MM.1S (cell line): ENCODE data around the gene CRTC3.

Experiments
- DNase-seq: peaks from one replicate; pipeline ENCODE4 v3.0.0-alpha.2; 2015
- H2AFZ ChIP-seq: fragments of 300-600 bp; sonication (generic); 2 replicates; pipeline ENCODE4 v1.6.0; 2016; ENCODE audit warnings: antibody characterized with exemption, low read length
- H3F3A ChIP-seq: fragments of 300-600 bp; sonication (generic); 2 replicates; pipeline ENCODE4 v1.6.1; 2016; ENCODE audit warnings: mild to moderate bottlenecking, antibody characterized with exemption, low read length, moderate library complexity, mixed read lengths; ENCODE audit not compliant: insufficient read depth
- H3K27ac ChIP-seq: fragments of 300-600 bp; sonication (generic); 2 replicates; pipeline ENCODE4 v1.5.1; 2016; ENCODE audit warnings: mild to moderate bottlenecking, low read length
- H3K27me3 ChIP-seq: fragments of 300-600 bp; sonication (generic); replicated peaks from 2 replicates; pipeline ENCODE4 v1.6.0; 2016; ENCODE audit warnings: low read length; ENCODE audit not compliant: insufficient read depth
- H3K36me3 ChIP-seq: fragments of 300-600 bp; sonication (generic); replicated peaks from 2 replicates; pipeline ENCODE4 v1.6.1; 2016; ENCODE audit warnings: mild to moderate bottlenecking, low read length, mixed read lengths; ENCODE audit not compliant: insufficient read depth
- H3K4me1 ChIP-seq: fragments of 300-600 bp; sonication (generic); 2 replicates; pipeline ENCODE4 v1.6.1; 2016; ENCODE audit warnings: low read length, mixed read lengths
- H3K4me2 ChIP-seq: fragments of 300-600 bp; sonication (generic); 2 replicates; pipeline ENCODE4 v1.6.0; 2016; ENCODE audit warnings: low read depth, low read length
- H3K4me3 ChIP-seq: fragments of 300-600 bp; sonication (generic); 2 replicates; pipeline ENCODE4 v1.5.1; 2016; ENCODE audit warnings: low read length, mixed read lengths
- H3K79me2 ChIP-seq: fragments of 300-600 bp; sonication (generic); 2 replicates; pipeline ENCODE4 v1.6.1; 2016; ENCODE audit warnings: mixed run types, low read length, mixed read lengths
- H3K9ac ChIP-seq: fragments of 300-600 bp; sonication (generic); 2 replicates; pipeline ENCODE4 v1.6.1; 2016; ENCODE audit warnings: low read length, mixed read lengths
- H3K9me2 ChIP-seq: fragments of 300-600 bp; sonication (generic); replicated peaks from 2 replicates; pipeline ENCODE4 v1.6.1; 2016; ENCODE audit warnings: mild to moderate bottlenecking, low read length, mixed read lengths; ENCODE audit not compliant: insufficient read depth
- H3K9me3 ChIP-seq: fragments of 300-600 bp; sonication (generic); replicated peaks from 2 replicates; pipeline ENCODE4 v1.6.1; 2016; ENCODE audit warnings: mild to moderate bottlenecking, low read length, mixed read lengths; ENCODE audit not compliant: insufficient read depth
- H4K20me1 ChIP-seq: fragments of 300-600 bp; sonication (generic); 2 replicates; pipeline ENCODE4 v1.6.1; 2016; ENCODE audit warnings: mild to moderate bottlenecking, low read length, moderate library complexity, mixed read lengths; ENCODE audit not compliant: insufficient read depth
- CTCF ChIP-seq: fragments of 300-600 bp; sonication (generic); IDR thresholded peaks from 2 replicates; pipeline ENCODE4 v1.5.1; 2016; ENCODE audit warnings: antibody characterized with exemption, low read length, mixed read lengths
- EZH2 ChIP-seq: fragments of 300-600 bp; sonication (generic); optimal IDR thresholded peaks from 2 replicates; pipeline ENCODE3; 2017; ENCODE audit warnings: low read depth, mild to moderate bottlenecking, antibody characterized with exemption, low read length, mixed read lengths
- EZH2phosphoT487 ChIP-seq: fragments of 300-600 bp; sonication (generic); IDR thresholded peaks from 2 replicates; pipeline ENCODE4 v1.6.1; 2018; ENCODE audit warnings: antibody characterized with exemption, low read length

CRTC3 gene

GRCh38 chr15:90595763-90596155, 66.0 kb downstream of the CRTC3 start:
- TF ChIP-seq EZH2phosphoT487 (no peak), EZH2 (no peak), CTCF (no peak)
- Histone ChIP-seq H2AFZ (no peak overlapping the region), H3K36me3 (no peaks in the 10 kb centered on the region), H3K27me3 (no peaks in the 10 kb centered on the region), H3K4me1 (peaks cover 24% of the 10 kb centered on the region), H4K20me1 (no peaks in the 10 kb centered on the region), H3K4me3 (no peak overlapping the region), H3K9me2 (no peaks in the 10 kb centered on the region), H3F3A (peaks cover 10% of the 10 kb centered on the region; the same call in 1 of the 2 replicates), H3K27ac (no peak overlapping the region), H3K79me2 (no peaks in the 10 kb centered on the region), H3K9ac (no peak overlapping the region), H3K9me3 (no peaks in the 10 kb centered on the region), H3K4me2 (no peak overlapping the region)
- DNase-seq = no peak

GRCh38 chr15:90596943-90597342, 67.2 kb downstream of the CRTC3 start:
- Histone ChIP-seq H3K4me3 (no peak overlapping the region), H3K79me2 (no peaks in the 10 kb centered on the region), H2AFZ (no peak overlapping the region), H3K4me2 (no peak overlapping the region), H3K4me1 (peaks cover 24% of the 10 kb centered on the region), H4K20me1 (no peaks in the 10 kb centered on the region), H3K9me2 (no peaks in the 10 kb centered on the region), H3K9ac (no peak overlapping the region), H3F3A (peaks cover 10% of the 10 kb centered on the region; the same call in 1 of the 2 replicates), H3K36me3 (no peaks in the 10 kb centered on the region), H3K9me3 (no peaks in the 10 kb centered on the region), H3K27ac (no peak overlapping the region), H3K27me3 (no peaks in the 10 kb centered on the region)
- no peak for TF ChIP-seq EZH2
- no peak for TF ChIP-seq CTCF
- no peak for TF ChIP-seq EZH2phosphoT487
- no peak for DNase-seq

- Histone ChIP-seq H3K36me3 (no peaks in the 10 kb centered on the region), H3K79me2 (no peaks in the 10 kb centered on the region), H3K27me3 (no peaks in the 10 kb centered on the region), H3K4me2 (no peak overlapping the region), H3K9me3 (no peaks in the 10 kb centered on the region), H3K4me3 (no peak overlapping the region), H4K20me1 (no peaks in the 10 kb centered on the region), H3K9ac (no peak overlapping the region), H3F3A (peaks cover 10% of the 10 kb centered on the region; the same call in 1 of the 2 replicates), H3K27ac (no peak overlapping the region), H3K4me1 (peaks cover 24% of the 10 kb centered on the region), H2AFZ (no peak overlapping the region), H3K9me2 (no peaks in the 10 kb centered on the region)
- TF ChIP-seq EZH2 (no peak), CTCF (no peak)
- peak; percentile 17 for DNase-seq
Observed at GRCh38 chr15:90597577-90597976, 67.9 kb downstream of the CRTC3 start.
